GM19193 (cell line): ENCODE results near the gene CEBPA.

ENCODE experiments used
- POLR2A ChIP-seq: IDR thresholded peaks from 4 replicates; pipeline ENCODE4 v1.6.1; 2011; ENCODE audit not compliant: insufficient read depth, insufficient read length; ENCODE audit errors: extremely low read depth

Gene CEBPA

DNA sequence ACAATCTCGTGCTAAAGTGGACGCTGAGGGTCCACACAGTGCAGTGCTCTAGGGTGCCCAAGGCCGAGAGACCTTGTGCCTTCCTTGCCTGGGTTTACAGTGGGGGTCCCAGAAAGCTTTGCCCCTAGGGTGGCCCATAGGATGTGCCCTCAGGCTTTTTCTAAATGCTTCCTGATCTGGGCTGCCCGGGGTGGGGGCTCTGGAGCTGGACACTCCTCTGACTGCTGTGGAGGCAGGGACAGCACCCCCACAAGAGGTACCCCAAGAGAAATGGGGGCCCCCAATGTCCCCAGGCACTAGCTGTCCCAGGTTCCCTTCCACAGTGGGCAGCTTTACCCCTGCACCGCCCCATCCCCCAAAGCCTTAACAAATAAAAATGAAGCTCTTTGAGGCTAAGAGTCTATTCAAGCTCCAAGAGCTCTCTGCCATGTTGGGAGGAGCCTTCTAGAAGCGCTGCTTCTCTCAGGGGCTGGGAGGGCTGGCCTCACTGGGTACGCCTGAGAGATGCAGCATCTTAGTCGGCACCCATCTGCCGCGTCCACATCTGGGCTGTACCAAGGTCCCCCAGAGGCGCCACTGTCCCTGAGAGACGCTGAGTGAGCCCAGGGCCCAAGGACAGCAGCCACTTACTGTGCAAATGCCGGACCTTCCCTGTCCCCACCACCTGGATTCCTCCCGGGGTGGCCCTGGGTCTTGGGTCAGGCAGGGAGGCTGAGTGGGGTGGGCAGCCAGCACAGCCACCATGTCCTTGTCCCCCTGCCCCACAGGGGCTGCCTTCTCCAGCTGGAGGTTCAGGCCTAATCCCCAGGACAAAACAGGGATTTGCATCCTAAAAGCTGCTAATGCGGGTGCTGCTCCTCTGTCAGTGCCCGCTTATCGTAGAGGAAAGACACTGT, 27.4 kb downstream of the CEBPA start:
- no peak for TF ChIP-seq POLR2A

GRCh38 chr19:33273881-33274662, 28.3 kb downstream of the CEBPA start:
- no peak for TF ChIP-seq POLR2A

DNA sequence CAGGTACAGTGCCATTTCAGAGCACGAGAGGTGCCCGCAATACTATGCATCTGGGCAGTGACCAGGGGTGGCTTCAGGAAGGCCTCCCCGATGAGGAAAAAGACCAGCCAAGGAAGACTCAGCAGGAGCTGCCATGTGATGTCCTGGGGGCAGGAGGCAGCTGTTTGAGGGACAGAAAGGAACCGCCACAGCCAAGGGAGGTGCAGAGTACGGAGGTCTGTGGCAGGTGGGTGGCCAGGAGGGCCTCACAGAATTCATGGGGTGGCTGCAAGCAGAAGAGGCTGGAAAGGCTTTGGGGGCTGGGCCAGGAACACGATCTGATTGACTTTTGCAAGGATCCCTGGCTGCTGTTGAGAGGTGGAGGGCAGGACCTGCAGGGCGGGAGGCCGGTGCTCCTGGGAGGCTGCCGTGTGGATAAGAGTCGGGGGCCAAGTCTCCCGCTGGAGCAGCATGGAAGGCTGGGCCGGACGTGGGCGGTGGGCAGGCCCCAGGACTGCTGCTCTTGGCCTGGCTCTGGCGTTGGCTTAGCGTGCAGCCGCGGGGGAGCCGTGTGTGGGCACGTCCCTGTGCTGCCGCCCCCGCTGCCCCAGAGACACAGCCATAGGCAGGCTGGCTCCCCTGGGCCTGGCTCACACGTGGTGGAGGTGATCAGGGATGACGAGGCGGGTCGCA, 29.1 kb downstream of the CEBPA start:
- no peak for TF ChIP-seq POLR2A

DNA sequence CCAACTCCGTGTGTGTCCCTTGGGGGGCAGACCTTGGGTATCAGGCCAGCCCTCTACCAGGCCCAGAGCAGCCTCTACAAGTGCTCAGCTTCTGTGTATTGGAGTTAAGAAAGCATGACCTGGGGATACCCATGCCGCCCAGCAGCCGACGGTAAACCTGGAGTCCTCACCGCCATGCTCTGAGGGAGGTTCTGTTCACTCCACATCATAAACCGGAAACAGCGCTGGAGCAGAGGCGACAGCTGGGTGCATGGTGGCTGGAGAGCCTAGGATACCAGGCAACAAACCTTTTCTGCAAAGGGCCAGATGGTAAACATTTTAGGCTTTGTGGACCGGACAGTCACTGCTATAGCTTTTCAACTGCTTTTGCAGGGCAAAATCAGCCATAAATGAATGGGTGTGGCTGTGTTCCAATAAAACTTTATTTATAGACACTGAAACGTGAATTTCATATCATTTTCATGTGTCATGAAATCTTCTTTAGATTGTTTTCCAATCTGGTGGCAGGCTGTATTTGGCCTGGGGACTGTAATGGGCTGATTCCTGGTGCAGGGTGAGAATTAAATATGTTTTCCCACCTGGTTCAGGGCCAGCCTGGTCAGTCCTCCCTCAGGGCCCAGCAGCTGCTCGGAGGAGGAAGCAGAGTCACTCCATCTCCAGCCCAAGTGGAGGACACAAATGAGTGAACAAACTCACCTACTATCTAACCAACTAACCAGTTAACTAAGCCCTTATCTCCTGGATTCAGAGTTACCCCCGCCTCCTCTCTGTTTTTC, 30.9 kb downstream of the CEBPA start:
- no peak for TF ChIP-seq POLR2A

- TF ChIP-seq POLR2A: no peak
Measured at GRCh38 chr19:33270769-33271168, 31.6 kb downstream of the CEBPA start.

DNA sequence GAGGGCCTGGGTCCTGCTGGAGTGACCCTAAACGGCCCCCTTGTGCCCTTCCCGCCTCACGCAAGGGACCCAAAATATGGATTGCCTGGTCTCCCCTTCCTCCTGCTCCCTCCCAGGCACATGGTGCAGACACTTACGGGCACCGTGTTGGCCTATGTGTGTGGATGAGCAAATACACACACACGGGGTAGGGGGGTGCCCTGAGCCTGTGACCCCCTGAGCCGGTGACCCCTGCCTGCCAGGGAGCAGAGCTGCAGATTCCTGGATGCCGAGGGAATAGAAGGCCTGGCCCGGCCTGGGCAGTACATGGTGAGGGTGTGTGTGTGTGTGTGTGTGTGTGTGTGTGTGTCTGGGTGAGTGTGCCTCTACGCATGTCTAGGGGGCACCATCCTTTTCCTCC, 33.3 kb downstream of the CEBPA start:
- TF ChIP-seq POLR2A: no peak

DNA sequence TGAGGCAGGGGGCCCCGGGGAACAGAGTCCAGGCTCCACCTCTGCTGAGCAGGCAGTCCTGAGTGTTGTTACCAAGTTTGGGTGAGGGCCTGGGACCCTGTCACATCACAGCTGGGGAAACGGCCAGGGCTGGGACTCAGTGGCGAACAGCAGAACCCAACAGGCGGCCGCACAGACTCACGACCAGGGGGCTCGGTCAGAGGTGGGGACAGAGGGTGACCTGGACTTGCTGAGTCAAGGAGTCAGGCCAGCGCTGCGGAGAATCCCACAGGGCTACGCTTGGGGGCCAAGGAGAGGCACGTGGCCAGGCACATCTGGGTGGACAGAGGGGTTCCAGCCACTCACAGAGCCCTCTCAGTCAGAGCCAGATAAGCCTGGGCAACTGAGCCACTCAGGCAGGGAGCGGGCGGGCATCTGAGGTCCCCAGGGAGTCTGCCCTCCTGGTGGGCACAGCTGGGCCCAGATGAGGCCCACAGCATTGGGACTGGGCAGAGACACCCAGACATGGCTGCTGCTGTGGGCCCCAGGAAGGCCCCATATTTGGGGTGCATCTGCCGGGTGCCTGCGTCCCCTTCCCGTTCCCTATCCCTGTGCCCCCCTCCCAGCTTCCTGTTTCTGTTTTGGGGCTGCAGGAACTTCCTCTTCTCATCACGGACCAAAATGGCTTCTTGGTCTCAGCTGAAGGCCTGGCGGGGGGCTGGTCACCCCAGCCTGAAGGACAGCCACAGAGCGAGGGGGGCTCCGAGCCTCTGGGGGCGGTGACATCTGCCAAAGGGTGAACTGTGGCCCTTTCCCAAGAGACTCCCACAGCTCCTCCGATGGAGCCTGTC, 34.0 kb downstream of the CEBPA start:
- TF ChIP-seq POLR2A: no peak

DNA sequence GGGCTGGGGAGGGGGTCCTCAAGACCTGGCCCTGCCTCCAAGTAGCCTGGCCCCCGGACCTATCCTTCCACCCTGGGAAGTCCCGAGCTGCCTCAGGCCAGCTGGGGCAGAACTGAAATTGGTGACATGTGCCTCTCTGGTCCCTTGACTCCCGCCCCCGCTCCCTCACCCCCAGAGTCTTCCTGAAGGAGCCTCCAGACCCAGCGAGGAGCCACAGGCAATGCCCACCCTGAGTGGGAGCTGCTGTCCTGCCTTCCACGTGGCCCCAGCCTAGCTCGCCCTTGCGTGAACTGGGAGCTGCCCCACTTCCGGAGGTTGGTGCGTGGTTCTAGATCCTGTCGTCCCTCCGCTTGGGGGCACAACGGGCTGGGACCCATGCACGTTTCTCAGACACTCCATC, 34.6 kb downstream of the CEBPA start:
- TF ChIP-seq POLR2A: no peak

DNA sequence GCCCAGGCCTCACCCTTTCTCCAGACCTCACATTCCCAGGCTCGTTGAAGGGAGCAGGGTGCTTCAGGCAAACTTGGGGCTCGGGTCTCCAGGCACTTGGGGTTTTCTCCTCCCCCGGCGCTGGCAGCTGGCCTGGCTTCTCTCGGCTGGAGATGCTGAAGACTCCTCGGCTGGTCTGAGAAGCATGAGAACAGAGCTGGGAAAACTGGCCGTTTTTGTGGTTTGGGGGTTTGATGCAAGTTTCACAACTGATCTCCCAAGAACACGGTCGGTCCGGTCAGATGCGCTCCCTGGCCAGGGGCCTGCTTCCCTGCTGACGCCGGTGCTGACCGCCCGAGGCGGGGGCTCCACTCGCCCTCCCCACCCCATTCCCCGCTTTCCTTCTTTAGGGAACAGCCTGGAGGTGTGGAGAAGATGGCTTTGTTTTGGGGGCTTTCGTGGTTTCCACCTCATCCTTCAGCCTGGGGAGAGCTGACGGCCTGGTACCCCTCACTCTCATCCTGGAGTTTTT, 35.3 kb downstream of the CEBPA start:
- TF ChIP-seq POLR2A: no peak

DNA sequence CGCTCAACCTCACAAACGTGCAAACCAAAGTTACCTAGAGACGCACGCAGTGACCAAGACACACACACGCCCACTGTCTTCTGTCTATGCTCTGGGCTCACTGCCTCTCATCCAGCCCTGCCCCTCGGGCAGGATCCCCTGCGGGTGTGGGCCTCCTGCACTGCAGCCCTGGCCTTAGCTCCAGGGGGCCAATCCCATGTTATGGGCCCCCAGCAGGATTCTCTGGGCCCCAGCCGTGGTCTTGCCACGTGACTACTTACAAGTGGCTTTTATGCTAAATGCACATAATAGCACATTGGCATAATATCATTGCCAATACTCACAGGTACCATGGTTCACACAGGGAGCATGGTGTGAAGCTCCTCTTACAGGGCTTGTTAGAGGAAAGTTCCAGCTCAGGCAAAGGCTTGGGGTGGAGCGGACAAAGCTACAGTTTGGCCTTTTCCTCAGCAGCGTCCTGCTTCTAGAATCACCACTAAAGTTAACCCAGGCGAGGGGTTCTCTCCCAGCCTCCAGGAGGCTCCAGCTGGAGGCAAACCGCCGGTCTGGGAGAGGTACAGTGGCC, 37.4 kb downstream of the CEBPA start:
- TF ChIP-seq POLR2A: no peak

DNA sequence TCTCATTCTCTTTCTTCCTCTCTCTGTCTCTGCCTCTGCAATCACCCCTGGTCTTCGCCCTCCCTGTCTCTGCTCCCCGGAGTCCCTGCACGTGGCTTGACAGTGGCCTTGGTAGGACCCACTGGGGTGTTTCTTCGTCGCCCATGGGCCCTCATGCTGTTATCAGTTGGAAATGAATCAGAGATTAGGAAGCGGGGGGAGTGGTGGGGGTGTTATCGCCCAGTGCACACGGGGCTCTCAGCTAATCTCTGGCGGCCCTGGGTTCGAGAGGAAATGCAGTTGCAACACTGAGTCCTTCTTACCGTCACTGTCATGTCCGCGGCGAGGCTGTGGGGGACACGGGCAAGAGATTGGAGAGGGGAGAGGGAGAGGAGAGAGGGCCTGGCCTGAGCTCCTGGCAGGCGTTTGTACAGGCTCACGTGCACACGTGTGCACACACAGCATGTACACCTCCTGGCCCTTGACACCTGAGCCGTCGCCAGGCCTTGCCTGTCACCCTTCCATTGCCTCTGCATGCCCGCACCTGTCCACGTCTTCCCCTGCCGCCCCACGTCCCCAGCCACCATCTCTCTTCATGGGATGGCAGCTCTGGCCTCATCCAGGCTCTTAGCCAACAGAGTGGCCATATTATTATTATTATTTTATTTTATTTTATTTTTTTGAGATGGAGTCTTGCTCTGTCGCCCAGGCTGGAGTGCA, 38.9 kb downstream of the CEBPA start:
- TF ChIP-seq POLR2A: no peak

DNA sequence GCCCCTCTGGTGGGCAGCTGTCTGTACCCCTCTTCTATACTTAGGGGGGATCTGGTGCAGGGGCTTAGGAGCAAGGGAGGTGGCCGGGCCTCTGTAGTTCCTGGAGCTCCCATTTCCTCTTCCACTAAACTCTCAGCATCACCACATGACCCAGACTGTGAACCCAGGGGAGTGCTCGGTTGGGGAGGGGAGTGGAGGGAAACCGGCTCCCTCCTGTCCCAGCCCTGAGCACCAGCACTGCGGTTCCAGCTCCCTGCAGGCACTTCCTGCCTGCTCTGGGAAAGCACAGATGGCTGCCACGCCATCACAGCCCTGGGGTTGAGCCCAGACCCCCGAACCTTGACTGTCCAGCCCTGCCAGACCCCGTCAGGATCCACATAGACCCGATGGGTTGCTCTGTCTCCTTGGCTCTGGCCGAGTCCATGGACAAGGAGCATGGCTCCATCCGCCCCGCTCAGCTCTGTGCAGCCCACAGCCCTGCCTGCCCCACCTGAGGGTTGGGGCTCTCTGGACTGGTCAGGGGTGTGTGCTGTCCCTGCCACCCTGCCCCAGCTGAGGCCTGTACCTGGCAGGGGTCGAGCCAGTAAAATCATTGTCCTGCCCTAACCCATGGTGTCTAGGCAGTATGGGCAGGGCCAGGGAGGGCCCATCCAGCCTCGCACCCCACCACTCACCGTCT, 40.7 kb downstream of the CEBPA start:
- TF ChIP-seq POLR2A: no peak

GRCh38 chr19:33260628-33261418, 41.5 kb downstream of the CEBPA start:
- TF ChIP-seq POLR2A: no peak
